ENCODE measurements around the gene RNF126.

- no peak for TF ChIP-seq EZH2 (IDR thresholded peaks at IDR 0.05; ENCODE audit: borderline replicate concordance, low read length)
- TF ChIP-seq CTCF (IDR thresholded peaks at IDR 0.05; ENCODE audit: low read length) = no peak
Observed at GRCh38 chr19:708154-709143, 45.4 kb upstream of the RNF126 start, which contains the start of gene PALM.
